SU-DHL-6 (cell line): ENCODE measurements around the gene CEP85.

Source experiments
- H2AFZ ChIP-seq: fragments of 200-600 bp; sonication (generic); 2 replicates; pipeline ENCODE4 v1.6.1; 2014; ENCODE audit warnings: low read depth, mild to moderate bottlenecking, moderate library complexity, mixed read lengths, antibody characterized with exemption, low read length; ENCODE audit not compliant: severe bottlenecking
- H3F3A ChIP-seq: fragments of 200-600 bp; shearing (Covaris generic); 2 replicates; pipeline ENCODE4 v1.6.0; 2016; ENCODE audit warnings: antibody characterized with exemption, mild to moderate bottlenecking; ENCODE audit not compliant: insufficient read depth
- H3K27ac ChIP-seq: fragments of 200-600 bp; sonication (generic); 2 replicates; pipeline ENCODE4 v1.5.1; 2016; ENCODE audit warnings: low read depth, mild to moderate bottlenecking, low read length, moderate library complexity, mixed read lengths
- H3K27me3 ChIP-seq: fragments of 200-600 bp; sonication (generic), shearing (Covaris generic); 2 replicates; pipeline ENCODE4 v1.6.0; 2014; ENCODE audit warnings: mild to moderate bottlenecking, low read length
- H3K36me3 ChIP-seq: fragments of 200-600 bp; sonication (generic); 2 replicates; pipeline ENCODE4 v1.6.1; 2014; ENCODE audit warnings: mild to moderate bottlenecking, low read length, mixed read lengths
- H3K4me2 ChIP-seq: fragments of 300-600, 200-600 bp; shearing (Covaris generic), sonication (generic); 2 replicates; pipeline ENCODE4 v1.6.0; 2014; ENCODE audit warnings: low read length, low read depth, mild to moderate bottlenecking; ENCODE audit not compliant: poor library complexity, severe bottlenecking
- H3K4me3 ChIP-seq: fragments of 200-600 bp; sonication (generic); 2 replicates; pipeline ENCODE4 v1.5.1; 2014; ENCODE audit warnings: antibody characterized with exemption, low read length, mild to moderate bottlenecking, mixed read lengths; ENCODE audit not compliant: insufficient read depth, poor library complexity, severe bottlenecking
- H3K79me2 ChIP-seq: fragments of 200-600 bp; sonication (generic); 2 replicates; pipeline ENCODE4 v1.6.1; 2014; ENCODE audit warnings: mild to moderate bottlenecking, low read length, moderate library complexity; ENCODE audit not compliant: insufficient read depth
- H3K9ac ChIP-seq: fragments of 200-600 bp; sonication (generic); 2 replicates; pipeline ENCODE4 v1.7.0; 2014; ENCODE audit warnings: mild to moderate bottlenecking, low read length
- H3K9me2 ChIP-seq: fragments of 200-600 bp; sonication (generic); replicated peaks from 2 replicates; pipeline ENCODE4 v1.6.1; 2014; ENCODE audit warnings: low read length; ENCODE audit not compliant: insufficient read depth
- H3K9me3 ChIP-seq: fragments of 200-600 bp; sonication (generic); 2 replicates; pipeline ENCODE4 v1.6.1; 2014; ENCODE audit warnings: low read length, mixed read lengths; ENCODE audit not compliant: insufficient read depth
- H4K20me1 ChIP-seq: fragments of 200-600 bp; sonication (generic); 2 replicates; pipeline ENCODE4 v1.6.1; 2014; ENCODE audit warnings: low read depth, mild to moderate bottlenecking, antibody characterized with exemption, low read length, moderate library complexity, mixed read lengths
- CTCF ChIP-seq: fragments of 200-600 bp; sonication (generic); IDR thresholded peaks from one replicate; pipeline ENCODE4 v1.5.1; 2017; ENCODE audit warnings: antibody characterized with exemption, mild to moderate bottlenecking, low read length, moderate library complexity; ENCODE audit not compliant: insufficient read depth, poor library complexity, severe bottlenecking
- EZH2phosphoT487 ChIP-seq: fragments of 200-600 bp; sonication (generic), shearing (Covaris generic); conservative IDR thresholded peaks from 2 replicates; pipeline ENCODE4 v1.6.1; 2018; ENCODE audit warnings: mild to moderate bottlenecking, antibody characterized with exemption, low read length, moderate library complexity, mixed read lengths

CEP85 gene

DNA sequence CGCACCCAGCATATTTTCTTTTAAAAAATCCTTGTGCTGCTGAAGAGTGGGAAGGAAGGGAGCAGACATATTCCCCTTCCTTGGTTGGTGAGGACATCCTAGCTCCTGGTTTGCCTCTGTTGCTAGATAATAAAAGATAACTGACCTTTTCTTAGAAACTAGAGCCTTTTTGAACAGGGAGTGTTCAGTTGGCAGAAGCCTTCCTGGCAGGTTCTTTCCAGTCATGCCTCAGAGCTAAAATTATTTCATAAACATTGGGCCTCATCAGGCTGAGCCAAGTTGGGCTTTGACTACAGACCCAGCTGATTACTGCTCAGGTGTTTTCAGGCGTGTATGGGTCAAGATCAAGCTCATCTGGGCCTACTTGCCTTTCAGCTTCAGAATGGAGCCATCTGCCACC is 23.2 kb downstream of the CEP85 start:
- no peak for TF ChIP-seq CTCF
- no peak for TF ChIP-seq EZH2phosphoT487
- no peak overlapping the region for H3K9ac ChIP-seq
- H3K27me3 ChIP-seq: no peaks in the 10 kb centered on the region
- H3K79me2 ChIP-seq: peaks cover 20% of the 10 kb centered on the region; the same call in 1 of the 2 replicates
- no peaks in the 10 kb centered on the region for H4K20me1 ChIP-seq
- no peak overlapping the region for H3K4me2 ChIP-seq
- no peaks in the 10 kb centered on the region for H3F3A ChIP-seq
- no peak overlapping the region for H3K4me3 ChIP-seq
- no peak overlapping the region for H3K27ac ChIP-seq
- no peaks in the 10 kb centered on the region for H3K9me3 ChIP-seq
- no peak overlapping the region for H2AFZ ChIP-seq
- H3K36me3 ChIP-seq: peaks cover 29% of the 10 kb centered on the region
- H3K9me2 ChIP-seq: no peaks in the 10 kb centered on the region

GRCh38 chr1:26259005-26259404 is 25.0 kb downstream of the CEP85 start:
- no peak overlapping the region for H3K4me2 ChIP-seq
- no peak overlapping the region for H3K27ac ChIP-seq
- H3K36me3 ChIP-seq: peaks cover 31% of the 10 kb centered on the region

GRCh38 chr1:26259578-26259977 is 25.6 kb downstream of the CEP85 start:
- Histone ChIP-seq H3F3A (peaks cover 3% of the 10 kb centered on the region; the same call in 1 of the 2 replicates), H3K27ac (no peak overlapping the region), H3K4me2 (no peak overlapping the region), H3K36me3 (peaks cover 33% of the 10 kb centered on the region), H3K9me3 (no peaks in the 10 kb centered on the region), H3K27me3 (no peaks in the 10 kb centered on the region), H3K9ac (no peak overlapping the region), H4K20me1 (no peaks in the 10 kb centered on the region), H3K79me2 (peaks cover 1% of the 10 kb centered on the region; the same call in 1 of the 2 replicates), H3K9me2 (no peaks in the 10 kb centered on the region), H2AFZ (no peak overlapping the region), H3K4me3 (no peak overlapping the region)
- TF ChIP-seq CTCF: no peak

More at GRCh38 chr1:26259005-26259404, 25.0 kb downstream of the CEP85 start:
- no peaks in the 10 kb centered on the region for H4K20me1 ChIP-seq
- no peak overlapping the region for H3K9ac ChIP-seq
- no peak overlapping the region for H3K4me3 ChIP-seq
- peaks cover 7% of the 10 kb centered on the region; the same call in 1 of the 2 replicates for H3K79me2 ChIP-seq
- no peaks in the 10 kb centered on the region for H3K9me3 ChIP-seq
- peaks cover 3% of the 10 kb centered on the region; the same call in 1 of the 2 replicates for H3F3A ChIP-seq
- TF ChIP-seq EZH2phosphoT487 (no peak), CTCF (no peak)
- no peaks in the 10 kb centered on the region for H3K27me3 ChIP-seq
- H3K9me2 ChIP-seq: no peaks in the 10 kb centered on the region
- H2AFZ ChIP-seq: no peak overlapping the region
